Body of pancreas (tissue), 4 donors: Measurements from ENCODE around the gene RASGRP2. TPM values are rescaled to one million over a fixed set of nuclear protein-coding genes. Genes with fewer than 3 reads are reported as not detected.

Experiments
- ATAC-seq: fragments of 150-250 bp; one replicate; pipeline ENCODE4 v1.9.1; 2016
- DNase-seq, 4 donors: peaks; one replicate each; pipeline ENCODE4 v3.0.0-alpha.2; 2019
- H3K27ac ChIP-seq, 4 donors: fragments of 200-600 bp; sonication (generic); 1 replicate in 3 of 4; 2 replicates in 1 of 4; pipeline versions ENCODE4 v1.5.1 to v1.6.1; 2016 to 2019; ENCODE audit warnings: mild to moderate bottlenecking in 1 of 4, mixed read lengths in 1 of 4, moderate library complexity in 1 of 4
- H3K27me3 ChIP-seq, 2 donors: fragments of 200-600 bp; sonication (generic); one replicate each; pipeline ENCODE4 v1.6.0; 2016; ENCODE audit warnings: mild to moderate bottlenecking in 1 of 2
- H3K36me3 ChIP-seq, 2 donors: fragments of 200-600 bp; sonication (generic); replicated peaks in 1 of 2; 2 replicates each; pipeline ENCODE4 v1.5.1; 2016; ENCODE audit warnings: low read depth in 2 of 2; ENCODE audit not compliant: insufficient read depth in 1 of 2
- H3K4me1 ChIP-seq: fragments of 200-600 bp; sonication (generic); one replicate; pipeline ENCODE4 v1.6.0; 2016
- H3K4me3 ChIP-seq, 2 donors: fragments of 200-600 bp; sonication (generic); 1 replicate in 1 of 2; 2 replicates in 1 of 2; pipeline ENCODE4 v1.5.1; 2016 to 2019
- H3K9me3 ChIP-seq, 3 donors: fragments of 200-600 bp; sonication (generic); 1 replicate in 2 of 3; 2 replicates in 1 of 3; pipeline ENCODE4 v1.5.1; 2016
- CTCF ChIP-seq, 7 experiments: fragments of 450-650 bp in 4 of 7; fragments of 200-600 bp in 3 of 7; sonication (generic) in 3 of 7; IDR thresholded peaks; one replicate each; pipeline ENCODE4 v1.5.1; 2016 to 2019; ENCODE audit warnings: antibody characterized with exemption in 7 of 7
- POLR2A ChIP-seq, 3 donors: fragments of 450-650 bp; IDR thresholded peaks; one replicate each; pipeline ENCODE4 v1.6.1; 2016; ENCODE audit warnings: antibody characterized with exemption in 3 of 3, mild to moderate bottlenecking in 2 of 3
- WGBS, 2 donors: methylation state at CpG; one replicate each; pipeline ENCODE4 v1.1.5; 2017; 5-methylcytosine and 5-hydroxymethylcytosine counted together
- intact Hi-C: fragments of 100-400 bp; cut with DNase I; formaldehyde crosslinking; loops from one replicate; pipeline ENCODE4 v1.15.1; 2023
- total RNA-seq, 2 donors: library from RNA; depleted of rRNA; stranded (reverse); fragments of >200 nt; gene quantifications; one replicate each; pipeline ENCODE4 v1.1.0, GENCODE V29; 2016

RASGRP2 gene
- total RNA-seq, 2 donors from 2014 or later = 4.6 to 17.9 TPM

GRCh38 chr11:64697663-64698375, 46.1 kb downstream of the RASGRP2 start:
- TF ChIP-seq CTCF (IDR thresholded peaks at IDR 0.05) (no peak), POLR2A (IDR thresholded peaks at IDR 0.05) (no peak)
- Histone ChIP-seq H3K4me1 (no peaks in the 10 kb centered on the region), H3K4me3 (no peak overlapping the region), H3K36me3 (no peaks in the 10 kb centered on the region), H3K27ac (no peak overlapping the region), H3K9me3 (no peaks in the 10 kb centered on the region), H3K27me3 (no peaks in the 10 kb centered on the region)
- ATAC-seq (no peak), DNase-seq (no peak)
- 55 to 64% methylated on average over 7 of the region's 7 CpGs for WGBS, 2 donors
- intact Hi-C loops = no loop called here

DNA sequence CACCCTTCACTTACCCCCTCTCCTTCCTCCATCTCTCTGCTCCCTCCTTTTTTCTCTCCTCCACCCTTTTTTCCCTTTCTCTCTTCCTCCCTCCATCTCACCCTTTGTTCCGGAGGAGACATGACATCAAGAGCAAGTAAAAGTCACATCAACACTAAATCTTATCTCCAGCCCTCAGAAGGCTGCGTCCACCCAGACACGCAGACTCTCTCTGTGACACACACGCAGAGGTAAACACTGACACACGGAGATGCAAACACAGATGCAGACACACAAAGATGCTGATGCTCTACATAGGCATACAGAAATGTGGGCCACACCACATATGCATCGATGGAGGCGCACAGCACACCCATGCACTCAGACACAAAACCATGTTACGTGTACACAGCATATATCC, 47.9 kb downstream of the RASGRP2 start:
- H3K9me3 ChIP-seq = no peaks in the 10 kb centered on the region
- intact Hi-C loops = no loop called here
- TF ChIP-seq POLR2A (IDR thresholded peaks at IDR 0.05) = no peak
- no peak for TF ChIP-seq CTCF (IDR thresholded peaks at IDR 0.05)
- H3K4me1 ChIP-seq = no peaks in the 10 kb centered on the region
- ATAC-seq (no peak), DNase-seq (no peak)
- H3K27ac ChIP-seq = no peak overlapping the region
- H3K27me3 ChIP-seq = no peaks in the 10 kb centered on the region
- no peaks in the 10 kb centered on the region for H3K36me3 ChIP-seq
- no peak overlapping the region for H3K4me3 ChIP-seq
- WGBS, 2 donors = 74 to 76% methylated on average over 8 of the region's 8 CpGs

GRCh38 chr11:64695548-64695947, 48.4 kb downstream of the RASGRP2 start:
- Histone ChIP-seq H3K9me3 (no peaks in the 10 kb centered on the region), H3K36me3 (no peaks in the 10 kb centered on the region), H3K4me3 (no peak overlapping the region), H3K27ac (no peak overlapping the region), H3K27me3 (no peaks in the 10 kb centered on the region), H3K4me1 (no peaks in the 10 kb centered on the region)
- DNase-seq = no peak
- intact Hi-C loops = no loop called here
- TF ChIP-seq CTCF (IDR thresholded peaks at IDR 0.05) (no peak), POLR2A (IDR thresholded peaks at IDR 0.05) (no peak)
- 87 to 92% methylated on average over 5 of the region's 5 CpGs for WGBS, 2 donors
- ATAC-seq = no peak

- ATAC-seq (no peak), DNase-seq (no peak)
- H3K27me3 ChIP-seq = no peaks in the 10 kb centered on the region
- H3K36me3 ChIP-seq = no peaks in the 10 kb centered on the region
- H3K4me3 ChIP-seq = no peak overlapping the region
- 27 to 50% methylated on average over 5 of the region's 5 CpGs for WGBS, 2 donors
- TF ChIP-seq CTCF (IDR thresholded peaks at IDR 0.05) = no peak
- no peak for TF ChIP-seq POLR2A (IDR thresholded peaks at IDR 0.05)
- no peaks in the 10 kb centered on the region for H3K9me3 ChIP-seq
- intact Hi-C loops = no loop called here
- no peaks in the 10 kb centered on the region for H3K4me1 ChIP-seq
- no peak overlapping the region for H3K27ac ChIP-seq
Observed at GRCh38 chr11:64694821-64695365, 49.0 kb downstream of the RASGRP2 start.
